Middle frontal gyrus (tissue), 1 donor: ENCODE measurements around the gene LRPPRC.

Experiments used
- DNase-seq: peaks from one replicate; pipeline ENCODE4 v3.0.0-alpha.2; 2015; ENCODE audit warnings: low spot score; ENCODE audit errors: extremely low spot score

Gene LRPPRC

GRCh38 chr2:43980902-43981301 lies 14.9 kb downstream of the LRPPRC start:
- no peak for DNase-seq

GRCh38 chr2:43977677-43978375 lies 18.0 kb downstream of the LRPPRC start:
- DNase-seq = no peak

GRCh38 chr2:43960921-43961320 lies 34.9 kb downstream of the LRPPRC start:
- DNase-seq = no peak

- DNase-seq = no peak
Measured at GRCh38 chr2:43958397-43959275, 37.2 kb downstream of the LRPPRC start.

- peak; percentile 41 for DNase-seq
Measured at GRCh38 chr2:43950383-43951008, 45.3 kb downstream of the LRPPRC start.

DNA sequence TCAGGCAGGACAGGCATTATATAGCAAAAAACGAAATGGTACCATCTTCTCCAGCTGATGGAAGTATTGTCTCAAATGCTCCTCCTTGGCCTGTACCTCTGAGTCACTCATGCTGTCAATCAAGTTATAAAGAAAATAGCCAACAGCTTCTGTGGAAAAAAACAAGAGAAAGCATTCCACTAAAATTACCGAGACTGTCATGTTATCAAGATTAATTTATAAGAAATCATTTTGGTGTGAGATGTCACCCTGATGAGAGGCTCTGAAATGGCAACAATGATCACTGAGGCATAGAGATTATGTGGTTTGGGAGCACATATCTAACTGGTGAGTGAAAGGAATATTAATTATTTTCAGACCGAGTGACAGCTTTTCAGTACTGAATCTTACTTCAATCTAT lies 47.4 kb downstream of the LRPPRC start:
- DNase-seq = no peak

GRCh38 chr2:43946685-43947084 lies 49.1 kb downstream of the LRPPRC start:
- no peak for DNase-seq

GRCh38 chr2:43945439-43945838 lies 50.4 kb downstream of the LRPPRC start:
- no peak for DNase-seq

- no peak for DNase-seq
Measured at GRCh38 chr2:43944915-43945314, 50.9 kb downstream of the LRPPRC start.

- DNase-seq = no peak
Measured at GRCh38 chr2:43943809-43944452, 51.9 kb downstream of the LRPPRC start.

- no peak for DNase-seq
Measured at GRCh38 chr2:43943323-43943722, 52.5 kb downstream of the LRPPRC start.

GRCh38 chr2:43942881-43943280 lies 52.9 kb downstream of the LRPPRC start:
- DNase-seq = no peak

DNA sequence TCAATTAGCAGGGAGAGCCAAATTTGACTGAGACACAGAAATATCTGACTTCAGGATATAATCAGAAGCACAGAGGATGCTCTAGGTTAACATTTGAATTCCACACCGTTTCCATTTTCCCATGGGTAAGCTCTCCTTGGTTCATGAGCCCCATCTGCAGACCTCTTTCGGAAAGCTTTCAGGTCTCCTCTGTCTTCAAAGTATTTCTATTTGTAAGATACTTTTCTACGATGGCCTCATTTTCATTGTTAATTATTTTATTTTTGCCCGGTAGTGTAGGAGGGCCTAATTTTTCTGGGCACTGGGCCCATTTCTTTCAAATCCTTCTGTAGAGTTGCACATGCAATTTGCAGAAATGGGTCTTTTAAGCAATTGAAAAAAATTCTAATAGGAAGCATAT lies 53.8 kb downstream of the LRPPRC start:
- DNase-seq = no peak

DNA sequence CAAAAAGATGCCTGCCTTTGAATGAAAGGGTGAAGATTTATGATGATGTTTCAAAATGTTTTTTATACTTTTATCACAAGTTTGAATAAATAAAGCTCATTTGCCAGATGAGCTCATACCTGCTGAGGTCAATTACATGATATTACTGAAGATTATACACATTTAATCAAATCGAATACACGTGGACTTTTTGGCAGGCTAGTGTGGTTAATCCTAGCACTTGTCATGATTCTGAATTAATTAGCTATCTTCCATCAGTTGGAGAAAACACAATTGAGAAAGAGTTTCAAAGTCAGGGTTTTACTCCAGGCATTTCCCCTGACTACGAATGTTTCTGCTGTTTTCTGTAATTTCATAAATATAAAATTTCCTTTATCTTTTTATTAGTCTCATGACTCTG lies 54.4 kb downstream of the LRPPRC start:
- no peak for DNase-seq

DNA sequence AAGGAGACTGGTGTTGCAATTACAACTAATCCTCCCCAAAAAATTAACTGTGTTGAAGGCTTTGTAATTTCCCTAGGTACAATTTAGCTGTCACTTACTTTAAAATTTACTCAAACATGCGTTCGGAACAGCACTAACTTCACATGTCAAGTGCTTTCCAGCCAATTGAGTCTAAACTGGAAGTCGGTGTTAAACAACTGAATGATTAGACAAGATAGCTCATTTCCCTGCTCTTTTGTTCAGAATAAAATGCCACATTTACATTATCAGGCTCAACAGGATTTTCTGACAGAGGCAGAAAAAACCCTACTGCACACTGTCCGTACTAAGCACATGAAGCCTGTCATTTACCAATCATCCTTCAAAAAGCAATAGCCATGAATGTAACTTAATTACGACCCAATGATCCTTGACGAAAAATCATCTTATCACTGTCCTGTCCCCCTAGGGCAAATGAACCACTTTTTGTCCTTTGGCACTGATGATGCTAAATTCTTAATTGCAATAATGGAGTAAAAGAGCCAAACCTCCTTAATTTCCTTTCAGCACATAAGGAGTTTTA lies 56.0 kb downstream of the LRPPRC start:
- DNase-seq = no peak

DNA sequence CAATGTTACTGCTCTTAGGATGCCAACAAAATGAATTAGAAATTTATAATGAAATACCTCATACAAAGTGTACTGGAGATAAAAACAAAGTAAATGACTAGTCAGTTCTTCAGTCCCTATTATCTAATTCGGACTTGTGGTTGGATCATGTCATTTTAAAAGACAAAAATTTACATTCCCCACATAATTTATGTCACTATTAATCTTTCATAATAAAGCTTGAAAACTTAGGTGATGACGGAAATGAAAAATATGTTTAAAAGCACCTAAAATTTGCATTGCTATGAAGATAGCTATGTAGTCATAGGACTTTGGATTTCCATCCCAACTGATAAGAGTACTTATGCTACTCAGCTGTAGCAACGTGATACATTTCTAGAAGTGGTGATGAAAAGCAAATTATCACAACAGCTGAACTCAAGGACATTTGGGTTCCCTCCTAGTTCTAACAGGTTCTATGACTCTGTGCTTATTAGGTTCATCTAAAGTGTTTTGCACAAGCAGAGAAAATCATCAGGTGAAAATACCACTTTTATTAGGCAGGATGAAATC lies 58.4 kb downstream of the LRPPRC start:
- no peak for DNase-seq

GRCh38 chr2:43934567-43934966 lies 61.2 kb downstream of the LRPPRC start:
- DNase-seq = no peak

- DNase-seq = no peak
Measured at GRCh38 chr2:43931293-43931692, 64.5 kb downstream of the LRPPRC start.

DNA sequence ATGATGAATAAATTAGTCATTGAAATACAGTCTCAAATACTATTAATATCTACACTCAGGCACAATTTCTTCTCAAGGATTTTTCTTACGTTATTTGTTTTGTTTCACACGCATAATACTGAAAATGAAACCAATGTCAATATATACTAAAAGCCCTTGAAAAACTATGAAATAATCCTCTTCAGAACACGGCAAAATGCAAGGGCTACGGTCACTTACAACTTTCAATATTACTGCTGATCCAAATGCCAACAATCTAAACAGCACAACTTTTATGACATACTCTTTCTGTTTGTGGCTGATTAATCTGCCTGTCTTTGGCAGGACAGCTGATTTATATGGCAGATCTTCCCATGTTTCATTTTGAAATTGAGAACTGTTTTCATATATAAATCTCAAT lies 68.3 kb downstream of the LRPPRC start:
- DNase-seq = no peak

GRCh38 chr2:43925431-43925830 lies 70.4 kb downstream of the LRPPRC start:
- DNase-seq = no peak

- DNase-seq = no peak
Measured at GRCh38 chr2:43924463-43924862, 71.3 kb downstream of the LRPPRC start.
